H9 (cell line): Measurements from ENCODE around the gene LGALS9B. TPM values are rescaled to one million over a fixed set of nuclear protein-coding genes. Genes with fewer than 3 reads are reported as not detected.
"Not testable (repeated sequence)": the region's sequence is repeated elsewhere in the genome, so short reads cannot be mapped to it uniquely, and the experiment has no call there.

Source experiments
- DNase-seq: peaks from one replicate; pipeline ENCODE4 v3.0.0-alpha.2; 2017
- H2AFZ ChIP-seq: one replicate; pipeline ENCODE4 v1.6.1; 2013; ENCODE audit warnings: mild to moderate bottlenecking, low read length, control low read depth, moderate library complexity
- H2AK5ac ChIP-seq: 2 replicates; pipeline ENCODE4 v1.6.1; 2013; ENCODE audit warnings: low read length, control low read depth, mixed read lengths; ENCODE audit not compliant: insufficient read length
- H2BK120ac ChIP-seq: one replicate; pipeline ENCODE4 v1.6.1; 2013; ENCODE audit warnings: low read depth, mild to moderate bottlenecking, low read length, control low read depth, inconsistent platforms; ENCODE audit not compliant: poor library complexity, severe bottlenecking
- H2BK12ac ChIP-seq: 2 replicates; pipeline ENCODE4 v1.6.1; 2013; ENCODE audit warnings: low read length, control low read depth, mixed read lengths, low read depth; ENCODE audit not compliant: insufficient read length
- H2BK15ac ChIP-seq: 2 replicates; pipeline ENCODE4 v1.6.1; 2013; ENCODE audit warnings: low read depth, low read length, control low read depth
- H2BK20ac ChIP-seq: one replicate; pipeline ENCODE4 v1.6.1; 2013; ENCODE audit warnings: low read depth, mild to moderate bottlenecking, low read length, control low read depth, inconsistent platforms; ENCODE audit not compliant: poor library complexity, severe bottlenecking
- H2BK5ac ChIP-seq: 2 replicates; pipeline ENCODE4 v1.6.1; 2013; ENCODE audit warnings: low read length, control low read depth, mixed read lengths; ENCODE audit not compliant: insufficient read length
- H3K14ac ChIP-seq: 2 replicates; pipeline ENCODE4 v1.6.1; 2013; ENCODE audit warnings: low read length, control low read depth; ENCODE audit not compliant: insufficient read depth
- H3K18ac ChIP-seq: 2 replicates; pipeline ENCODE4 v1.6.1; 2013; ENCODE audit warnings: low read depth, mild to moderate bottlenecking, mixed read lengths, low read length, control low read depth; ENCODE audit not compliant: insufficient read length
- H3K23ac ChIP-seq: 2 replicates; pipeline ENCODE4 v1.6.1; 2013; ENCODE audit warnings: low read length, control low read depth, mixed read lengths, low read depth; ENCODE audit not compliant: insufficient read length
- H3K23me2 ChIP-seq: 2 replicates; pipeline ENCODE4 v1.6.1; 2013; ENCODE audit warnings: low read depth, mild to moderate bottlenecking, mixed read lengths, low read length, control low read depth; ENCODE audit not compliant: insufficient read length, poor library complexity, severe bottlenecking
- H3K27ac ChIP-seq: 2 replicates; pipeline ENCODE4 v1.5.1; 2013; ENCODE audit warnings: low read length, control low read depth, mixed read lengths, low read depth; ENCODE audit not compliant: insufficient read length
- H3K27me3 ChIP-seq: 2 replicates; pipeline ENCODE4 v1.6.1; 2013; ENCODE audit warnings: low read length, control low read depth, inconsistent platforms; ENCODE audit not compliant: insufficient read depth
- H3K4ac ChIP-seq: 2 replicates; pipeline ENCODE4 v1.6.1; 2013; ENCODE audit warnings: low read depth, mild to moderate bottlenecking, control low read depth, inconsistent platforms, low read length, moderate library complexity
- H3K4me1 ChIP-seq: 2 replicates; pipeline ENCODE4 v1.6.1; 2013; ENCODE audit warnings: low read length, control low read depth, inconsistent platforms; ENCODE audit not compliant: insufficient read depth
- H3K4me2 ChIP-seq: 2 replicates; pipeline ENCODE4 v1.6.1; 2013; ENCODE audit warnings: low read length, control low read depth, mixed read lengths; ENCODE audit not compliant: insufficient read length, insufficient read depth
- H3K56ac ChIP-seq: 2 replicates; pipeline ENCODE4 v1.6.1; 2013; ENCODE audit warnings: low read depth, mild to moderate bottlenecking, mixed read lengths, low read length, control low read depth; ENCODE audit not compliant: insufficient read length
- H3K79me1 ChIP-seq: 2 replicates; pipeline ENCODE4 v1.6.1; 2013; ENCODE audit warnings: low read depth, mild to moderate bottlenecking, moderate library complexity, low read length, control low read depth, inconsistent platforms; ENCODE audit not compliant: insufficient read depth, poor library complexity, severe bottlenecking
- H3K79me2 ChIP-seq: 2 replicates; pipeline ENCODE4 v1.6.1; 2013; ENCODE audit warnings: low read length, control low read depth, inconsistent platforms; ENCODE audit not compliant: insufficient read depth
- H3K9ac ChIP-seq: 2 replicates; pipeline ENCODE4 v1.6.1; 2013; ENCODE audit warnings: low read length, control low read depth, mixed read lengths; ENCODE audit not compliant: insufficient read length; ENCODE audit errors: extremely low read depth
- H3K9me3 ChIP-seq: one replicate; pipeline ENCODE4 v1.6.1; 2013; ENCODE audit warnings: low read depth, low read length, inconsistent platforms; ENCODE audit not compliant: control insufficient read depth
- H3T11ph ChIP-seq: one replicate; pipeline ENCODE4 v1.6.1; 2013; ENCODE audit warnings: mild to moderate bottlenecking, low read length, control low read depth, inconsistent platforms
- H4K20me1 ChIP-seq: one replicate; pipeline ENCODE4 v1.6.1; 2013; ENCODE audit not compliant: control insufficient read depth, insufficient read length, insufficient read depth
- H4K5ac ChIP-seq: 2 replicates; pipeline ENCODE4 v1.6.1; 2013; ENCODE audit warnings: low read depth, mild to moderate bottlenecking, mixed read lengths, low read length, control low read depth; ENCODE audit not compliant: insufficient read length
- H4K8ac ChIP-seq: replicated peaks from 2 replicates; pipeline ENCODE4 v1.6.1; 2013; ENCODE audit warnings: low read length, control low read depth, mixed read lengths, low read depth; ENCODE audit not compliant: insufficient read length
- H4K91ac ChIP-seq: 2 replicates; pipeline ENCODE4 v1.6.1; 2013; ENCODE audit warnings: low read depth, mild to moderate bottlenecking, moderate library complexity, mixed read lengths, low read length, control low read depth; ENCODE audit not compliant: insufficient read length
- H3K27ac Mint-ChIP-seq, 3 experiments: 2 replicates in 2 of 3; 3 replicates in 1 of 3; pipeline ENCODE4 v1.8.0; 2020 to 2021; ENCODE audit warnings: mixed read lengths in 3 of 3, mild to moderate bottlenecking in 1 of 3, moderate library complexity in 1 of 3
- H3K27me3 Mint-ChIP-seq: 2 replicates; pipeline ENCODE4 v1.8.0; 2021; ENCODE audit warnings: low read depth, mild to moderate bottlenecking, moderate library complexity, mixed read lengths
- H3K36me3 Mint-ChIP-seq, 3 experiments: 2 replicates in 2 of 3; 3 replicates in 1 of 3; pipeline ENCODE4 v1.8.0; 2020 to 2021; ENCODE audit warnings: low read depth in 3 of 3, mixed read lengths in 3 of 3; ENCODE audit not compliant: insufficient read depth in 1 of 3
- H3K4me1 Mint-ChIP-seq, 2 experiments: 2 replicates each; pipeline ENCODE4 v1.8.0; 2020; ENCODE audit warnings: mixed read lengths in 2 of 2
- H3K4me3 Mint-ChIP-seq, 2 experiments: 2 replicates in 1 of 2; 3 replicates in 1 of 2; pipeline ENCODE4 v1.8.0; 2020 to 2021; ENCODE audit warnings: mild to moderate bottlenecking in 2 of 2, mixed read lengths in 2 of 2, moderate library complexity in 1 of 2
- H3K9me3 Mint-ChIP-seq, 2 experiments: 2 replicates in 1 of 2; 3 replicates in 1 of 2; pipeline ENCODE4 v1.8.0; 2020; ENCODE audit warnings: mild to moderate bottlenecking in 2 of 2, mixed read lengths in 2 of 2, moderate library complexity in 1 of 2
- WGBS: extraction: QIAGEN DNeasy Blood & Tissue Kit; methylation state at CpG from one replicate; pipeline ENCODE4 v1.1.7; 2013; ENCODE audit warnings: missing lambda C conversion rate, low lambda C conversion rate, mixed read lengths; ENCODE audit not compliant: insufficient read length; ENCODE audit errors: extremely low coverage; 5-methylcytosine and 5-hydroxymethylcytosine counted together
- total RNA-seq: library from RNA; stranded (reverse); gene quantifications from 2 replicates; pipeline ENCODE4 v1.2.1, GENCODE V29; 2021

LGALS9B gene
- total RNA-seq, 1 experiment from 2014 or later: not detected

- H3K4ac ChIP-seq, H3K79me1 ChIP-seq, H3K23ac ChIP-seq, H2BK5ac ChIP-seq, H3K9me3 ChIP-seq, H2BK120ac ChIP-seq, H3K27ac ChIP-seq, H2AK5ac ChIP-seq, H3K36me3 Mint-ChIP-seq, H3K79me2 ChIP-seq, H3K27me3 Mint-ChIP-seq, H3K4me1 Mint-ChIP-seq, H3T11ph ChIP-seq, H4K5ac ChIP-seq, H3K4me2 ChIP-seq, H4K8ac ChIP-seq, H2BK12ac ChIP-seq, H3K4me1 ChIP-seq, H3K14ac ChIP-seq, H3K9me3 Mint-ChIP-seq, H3K27me3 ChIP-seq, DNase-seq, H3K56ac ChIP-seq, H2AFZ ChIP-seq, H2BK20ac ChIP-seq, H3K4me3 Mint-ChIP-seq, H3K9ac ChIP-seq, H3K27ac Mint-ChIP-seq, H4K91ac ChIP-seq, H2BK15ac ChIP-seq, H3K23me2 ChIP-seq, H3K18ac ChIP-seq, H4K20me1 ChIP-seq: not testable (repeated sequence)
- no CpG with 5 or more reads among the region's 5 CpGs for WGBS
Observed at GRCh38 chr17:20495420-20495819, 28.1 kb upstream of the LGALS9B start.

DNA sequence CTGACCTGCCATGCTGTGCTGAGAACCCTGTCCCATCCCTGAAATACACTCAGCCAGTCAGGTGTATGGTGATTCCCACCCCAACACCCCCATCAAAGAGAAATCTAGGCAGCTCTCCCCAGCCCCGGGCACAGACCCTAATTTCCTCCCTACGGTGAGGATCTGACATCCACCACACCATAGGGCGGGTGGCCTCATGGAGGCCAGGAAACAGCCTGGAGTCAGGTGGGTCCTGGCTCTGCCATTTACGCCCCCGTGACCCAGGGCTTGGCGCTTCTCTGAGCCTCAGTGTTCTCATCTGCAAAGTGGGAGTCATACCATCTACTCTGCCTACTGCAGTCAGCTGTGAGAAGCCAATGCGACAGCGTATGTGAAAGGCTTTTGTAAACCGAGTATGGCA lies 27.4 kb upstream of the LGALS9B start:
- H3K27ac ChIP-seq, H4K5ac ChIP-seq, H4K20me1 ChIP-seq, H2BK120ac ChIP-seq, H3K4me2 ChIP-seq, H3K27ac Mint-ChIP-seq, H3K9me3 Mint-ChIP-seq, H3K56ac ChIP-seq, H2AFZ ChIP-seq, H3T11ph ChIP-seq, H2BK5ac ChIP-seq, H3K27me3 Mint-ChIP-seq, H2BK20ac ChIP-seq, H3K23ac ChIP-seq, H3K79me1 ChIP-seq, DNase-seq, H4K91ac ChIP-seq, H3K23me2 ChIP-seq, H3K9ac ChIP-seq, H3K4me1 ChIP-seq, H3K4ac ChIP-seq, H3K36me3 Mint-ChIP-seq, H2AK5ac ChIP-seq, H3K18ac ChIP-seq, H3K4me3 Mint-ChIP-seq, H4K8ac ChIP-seq, H2BK15ac ChIP-seq, H3K27me3 ChIP-seq, H3K4me1 Mint-ChIP-seq, H3K14ac ChIP-seq, H3K9me3 ChIP-seq, H3K79me2 ChIP-seq, H2BK12ac ChIP-seq: not testable (repeated sequence)
- no CpG with 5 or more reads among the region's 9 CpGs for WGBS
